ENCODE measurements around the gene TAF12.
"Not testable (repeated sequence)": the region's sequence is repeated elsewhere in the genome, so short reads cannot be mapped to it uniquely, and the experiment has no call there.

Gene TAF12

DNA sequence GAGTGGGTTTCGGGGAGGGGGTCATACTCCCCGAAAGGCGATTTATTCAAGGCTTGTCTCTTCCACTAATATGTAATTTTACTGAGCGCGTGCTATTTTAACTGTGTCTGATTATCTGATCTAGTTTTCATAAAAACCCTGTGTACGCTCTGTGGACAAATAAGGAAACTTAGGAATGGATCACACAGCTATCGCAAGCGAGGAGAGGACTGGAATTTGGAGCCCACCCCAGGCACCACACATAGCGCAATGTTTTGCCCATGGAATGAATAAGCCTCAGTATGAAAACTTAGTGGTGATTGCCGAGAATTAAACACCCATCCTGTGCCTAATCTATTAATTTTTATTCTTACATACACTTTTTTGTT, 60.6 kb downstream of the TAF12 start:
- no peak for DNase-seq (ENCODE audit: low read depth in 1 of 2, low spot score in 1 of 2)

DNA sequence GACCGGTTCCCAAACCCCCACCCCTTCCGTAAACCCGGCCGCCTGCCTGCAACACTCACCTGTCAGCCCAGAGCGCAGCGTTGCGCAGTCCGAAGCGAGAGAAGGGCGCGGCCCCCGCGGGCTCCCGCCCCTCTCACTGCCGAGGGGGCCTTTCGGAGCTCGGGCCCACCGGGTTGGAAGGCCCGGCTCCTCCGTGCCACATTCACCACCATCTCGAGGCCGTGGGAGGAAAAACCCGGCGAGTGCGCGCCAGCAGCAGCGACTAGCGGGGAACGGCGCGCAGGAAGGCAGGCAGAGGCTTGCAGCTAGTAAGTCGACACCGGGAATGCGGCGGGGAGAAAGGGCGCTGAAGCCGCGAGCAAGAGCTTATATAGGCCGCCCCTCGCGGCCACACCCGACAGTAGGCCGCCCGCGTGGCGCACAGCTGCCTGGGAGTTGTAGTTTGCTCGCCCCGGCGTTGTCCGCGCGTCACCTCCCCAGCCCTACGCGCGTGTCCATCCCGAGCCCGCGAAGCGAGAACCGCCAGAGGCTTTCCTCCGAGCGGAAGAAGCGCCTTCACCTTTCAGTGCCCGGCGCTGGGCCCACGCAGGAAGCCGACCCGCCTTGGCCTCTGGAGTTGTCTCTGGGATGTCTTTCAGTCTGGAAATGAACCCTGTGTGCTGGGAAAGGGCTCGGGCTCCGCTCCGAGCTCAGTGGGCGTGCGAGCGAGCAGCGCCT, 61.2 kb downstream of the TAF12 start:
- DNase-seq (ENCODE audit: low read depth in 1 of 2, low spot score in 1 of 2), result peak; percentile 87 to 91

DNA sequence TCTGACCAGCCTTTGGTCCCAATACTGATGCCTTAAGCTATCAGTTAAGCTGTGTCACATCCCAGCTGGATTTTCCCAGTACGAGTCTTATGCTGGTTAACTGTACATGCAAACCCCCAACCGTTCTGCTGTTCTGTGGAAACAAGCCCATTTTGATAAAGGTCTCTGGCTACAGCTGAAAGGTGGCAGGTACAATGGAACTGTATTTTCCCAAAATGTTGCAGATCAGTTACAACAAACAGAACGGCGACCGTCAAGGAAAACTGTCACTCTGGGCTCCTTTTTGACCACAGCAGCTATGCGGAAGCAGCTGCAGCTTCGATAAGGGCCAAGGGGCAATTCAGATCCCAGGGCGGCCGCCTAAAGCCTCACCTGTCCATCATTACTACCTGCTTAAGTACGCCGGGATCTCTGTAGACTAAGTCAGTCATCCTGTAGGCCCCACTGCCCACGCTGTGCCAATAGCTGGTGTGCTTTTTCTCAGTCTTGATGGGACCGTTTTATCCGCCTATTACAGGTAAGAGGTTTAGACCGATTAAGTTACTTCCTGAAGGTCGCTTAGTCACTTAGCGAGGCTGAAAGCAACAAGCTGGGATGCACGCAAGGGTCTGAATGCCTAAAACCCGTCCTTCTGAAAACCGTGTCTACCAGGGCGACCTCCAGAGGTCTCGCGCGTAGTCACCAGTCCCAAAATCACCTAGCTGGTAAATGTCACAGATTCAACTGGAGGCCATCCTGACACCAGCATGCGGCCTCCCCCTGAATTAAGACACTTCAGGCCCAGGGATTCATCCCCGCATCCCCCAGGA, 61.9 kb downstream of the TAF12 start:
- DNase-seq (ENCODE audit: low read depth in 1 of 2, low spot score in 1 of 2), result peak; percentile 25 to 41

DNA sequence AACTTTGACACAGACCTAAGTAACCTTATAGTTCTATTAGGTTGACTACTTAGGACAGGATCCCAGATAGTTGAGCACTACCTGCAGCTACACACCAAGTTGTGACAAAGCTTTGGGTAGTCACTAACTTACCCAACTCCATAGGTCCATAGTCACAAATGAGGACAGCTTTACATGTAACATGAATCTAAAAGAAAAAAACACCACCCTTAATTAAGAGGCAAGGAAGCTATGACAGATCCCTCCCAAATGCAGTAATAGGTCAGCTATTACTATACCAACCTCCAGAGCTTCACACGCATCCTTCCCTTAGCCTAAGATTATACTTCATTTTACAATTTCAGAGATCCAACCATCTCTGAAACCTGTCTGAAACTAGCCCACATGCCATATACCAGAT, 63.5 kb downstream of the TAF12 start:
- no peak for DNase-seq (ENCODE audit: low read depth in 1 of 2, low spot score in 1 of 2)

DNA sequence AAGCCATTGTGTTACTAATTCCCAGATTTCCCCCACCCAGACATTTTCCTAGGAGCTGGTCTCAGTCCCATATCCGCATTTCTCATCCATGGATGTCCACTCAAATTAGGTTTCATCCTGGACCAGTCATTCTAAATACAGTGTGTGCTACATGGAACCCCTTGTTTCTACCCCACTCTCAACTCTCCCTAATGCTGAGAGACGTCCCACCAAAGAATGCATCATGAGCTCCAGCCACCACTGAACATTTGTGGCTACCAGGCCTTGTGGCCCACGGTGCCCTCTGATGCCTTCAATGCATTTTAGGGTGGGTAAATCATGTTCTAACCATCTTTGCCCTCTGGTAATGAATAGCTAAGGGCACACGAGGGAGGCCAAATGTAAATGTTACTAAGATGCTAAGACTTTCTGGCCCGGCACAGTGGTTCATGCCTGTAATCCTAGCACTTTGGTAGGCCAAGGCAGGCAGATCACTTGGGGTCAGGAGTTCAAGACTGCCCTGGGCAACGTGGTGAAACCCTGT, 64.1 kb downstream of the TAF12 start:
- DNase-seq (ENCODE audit: low read depth in 1 of 2, low spot score in 1 of 2), result no peak

DNA sequence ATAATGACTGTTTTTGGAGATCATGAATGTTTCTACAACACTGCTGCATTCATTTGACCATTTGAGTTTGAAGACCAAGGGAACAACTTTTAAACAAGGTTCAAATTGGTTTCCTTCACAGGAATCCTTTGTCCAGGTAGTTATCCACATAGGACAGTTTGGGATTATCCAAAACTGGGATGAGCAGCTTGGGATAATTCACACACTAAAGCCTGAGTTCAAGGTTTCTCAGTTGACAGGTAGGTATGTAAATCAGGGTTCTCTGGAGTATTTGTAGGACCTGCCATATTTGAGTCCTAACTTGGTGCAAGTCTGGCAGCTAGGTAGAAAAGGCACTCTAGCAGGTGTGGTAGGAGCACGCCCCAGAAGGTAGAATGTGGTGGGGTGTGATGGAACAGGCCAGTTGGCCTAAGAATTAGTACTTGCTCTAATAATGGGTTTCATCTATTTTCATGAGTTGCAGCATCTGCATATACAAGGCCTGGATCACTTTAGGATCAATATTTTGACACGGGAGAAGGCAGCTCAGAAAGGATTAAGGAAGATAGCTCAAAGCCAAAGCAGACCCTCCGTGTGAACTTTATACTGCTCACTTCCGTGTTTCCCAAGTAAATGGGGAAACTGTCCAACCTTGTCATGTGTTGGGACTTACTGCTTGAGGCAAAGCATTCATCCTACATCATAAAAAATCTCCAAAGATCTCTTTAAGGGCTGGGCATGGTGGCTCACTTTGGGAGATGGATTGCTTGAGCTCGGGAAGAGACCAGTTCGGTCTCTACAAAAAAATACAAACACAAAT, 64.9 kb downstream of the TAF12 start:
- DNase-seq (ENCODE audit: low read depth in 1 of 2, low spot score in 1 of 2), result no peak

DNA sequence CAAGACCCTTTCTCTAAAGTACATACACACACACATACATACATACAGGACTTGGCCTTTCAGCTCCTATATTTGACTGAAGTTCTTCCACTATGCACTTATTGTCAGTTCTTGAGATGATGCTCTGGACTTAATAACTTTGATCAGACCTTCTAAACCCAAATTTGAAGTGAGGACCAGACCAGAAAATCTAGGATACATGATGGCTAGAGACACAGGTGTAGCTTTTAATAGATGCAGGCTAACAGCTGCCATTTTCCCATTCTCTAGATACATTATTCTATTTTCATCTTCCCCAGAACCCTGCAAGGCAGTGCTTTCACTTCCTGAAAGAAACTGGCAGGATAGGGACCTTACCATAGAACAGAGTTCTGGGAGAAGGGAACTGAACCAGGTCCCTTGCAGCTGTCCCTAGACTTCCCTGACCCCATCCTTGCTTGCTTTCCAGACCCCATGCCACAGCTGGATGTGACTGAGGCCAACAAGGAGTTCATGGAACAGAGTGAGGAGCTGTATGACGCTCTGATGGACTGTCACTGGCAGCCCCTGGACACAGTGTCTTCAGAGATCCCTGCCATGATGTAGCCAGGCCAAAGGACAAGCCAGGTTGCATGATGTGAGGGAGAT, 65.7 kb downstream of the TAF12 start:
- DNase-seq (ENCODE audit: low read depth in 1 of 2, low spot score in 1 of 2), result no peak

DNA sequence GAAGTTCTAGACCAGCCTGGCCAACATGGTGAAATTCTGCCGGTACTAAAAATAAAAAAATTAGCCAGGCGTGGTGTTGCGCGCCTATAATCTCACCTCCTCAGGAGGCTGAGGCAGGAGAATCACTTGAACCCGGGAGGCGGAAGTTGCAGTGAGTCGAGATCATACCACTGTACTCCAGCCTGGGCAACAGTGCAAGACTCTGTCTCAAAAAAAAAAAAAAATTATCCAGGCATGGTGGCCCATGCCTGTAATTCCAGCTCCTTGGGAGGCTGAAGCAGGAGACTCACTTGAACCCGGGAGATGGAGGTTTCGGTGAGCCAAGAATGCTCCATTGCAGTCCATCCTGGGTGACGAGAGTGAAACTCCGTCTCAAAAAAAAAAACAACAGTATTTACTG, 69.3 kb downstream of the TAF12 start:
- no peak for DNase-seq (ENCODE audit: low read depth in 1 of 2, low spot score in 1 of 2)

DNA sequence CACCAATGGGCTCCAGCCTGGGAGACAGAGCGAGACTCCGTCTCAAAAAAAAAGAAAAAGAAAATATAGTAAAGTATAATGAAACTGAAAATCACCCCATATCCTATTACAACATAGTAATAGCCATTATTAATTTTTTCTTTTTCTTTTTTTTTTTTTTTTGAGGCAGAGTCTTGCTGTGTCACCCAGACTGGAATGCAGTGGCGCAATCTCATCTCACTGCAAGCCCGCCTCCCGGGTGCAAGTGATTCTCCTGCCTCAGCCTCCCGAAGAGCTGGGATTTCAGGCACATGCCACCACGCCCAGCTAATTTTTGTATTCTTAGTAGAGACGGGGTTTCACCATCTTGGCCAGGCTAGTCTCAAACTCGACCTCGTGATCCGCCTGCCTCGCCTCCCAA, 70.0 kb downstream of the TAF12 start:
- DNase-seq (ENCODE audit: low read depth in 1 of 2, low spot score in 1 of 2), result not testable (repeated sequence)

DNA sequence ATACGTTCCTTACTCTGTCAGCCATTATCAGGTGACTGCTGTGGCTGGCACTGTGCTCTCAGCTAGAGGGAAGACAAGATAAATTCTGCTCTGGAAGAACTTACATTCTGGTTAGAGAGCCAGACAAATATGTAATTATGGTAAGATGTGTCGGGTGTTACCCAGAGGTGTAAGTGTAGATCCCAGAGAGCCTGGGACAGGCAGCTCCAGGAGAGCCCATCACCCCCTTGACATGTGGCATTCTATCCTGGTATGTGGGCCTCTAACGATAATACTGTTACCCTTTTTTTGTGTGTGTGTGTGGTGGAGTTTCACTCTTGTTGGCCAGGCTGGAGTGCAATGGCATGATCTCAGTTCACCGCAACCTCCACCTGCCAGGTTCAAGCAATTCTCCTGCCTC, 71.0 kb downstream of the TAF12 start:
- no peak for DNase-seq (ENCODE audit: low read depth in 1 of 2, low spot score in 1 of 2)

DNA sequence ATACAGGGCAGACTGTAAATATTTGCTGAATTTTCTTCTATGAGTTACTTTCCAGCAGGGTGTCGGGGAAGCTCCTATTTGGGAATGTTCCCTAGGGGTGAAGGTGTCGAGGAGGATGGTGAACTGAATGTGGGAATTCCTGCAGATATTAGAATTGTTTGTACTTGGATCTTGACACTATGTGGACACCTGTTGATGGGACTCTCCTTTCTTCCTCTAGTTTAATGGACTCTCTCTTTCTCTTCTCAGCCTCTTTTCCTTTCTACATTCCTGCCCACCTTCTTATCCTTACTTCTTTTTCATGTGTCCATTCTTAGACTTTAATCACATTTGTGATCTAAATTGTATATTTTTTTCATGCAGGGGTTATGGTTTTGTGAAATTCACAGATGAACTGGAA, 75.9 kb downstream of the TAF12 start:
- DNase-seq (ENCODE audit: low read depth in 1 of 2, low spot score in 1 of 2), result no peak

DNA sequence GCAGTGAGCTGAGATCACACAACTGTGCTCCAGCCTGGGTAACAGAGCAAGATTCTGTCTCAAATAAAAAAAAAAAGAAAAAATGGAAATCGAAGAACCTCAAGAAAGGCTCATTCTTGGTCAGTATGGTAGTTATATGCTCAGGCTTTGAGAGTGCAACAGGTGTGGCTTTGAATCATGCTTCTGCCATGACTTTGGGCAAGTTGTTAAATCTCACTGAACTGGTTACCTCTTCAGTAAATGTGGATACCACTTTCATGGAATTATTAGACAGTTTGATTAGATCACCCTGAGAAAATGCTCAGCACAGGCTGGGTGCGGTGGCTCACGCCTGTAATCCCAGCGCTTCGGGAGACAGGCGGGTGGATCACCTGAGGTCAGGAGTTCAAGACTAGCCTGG, 77.1 kb downstream of the TAF12 start:
- no peak for DNase-seq (ENCODE audit: low read depth in 1 of 2, low spot score in 1 of 2)

DNA sequence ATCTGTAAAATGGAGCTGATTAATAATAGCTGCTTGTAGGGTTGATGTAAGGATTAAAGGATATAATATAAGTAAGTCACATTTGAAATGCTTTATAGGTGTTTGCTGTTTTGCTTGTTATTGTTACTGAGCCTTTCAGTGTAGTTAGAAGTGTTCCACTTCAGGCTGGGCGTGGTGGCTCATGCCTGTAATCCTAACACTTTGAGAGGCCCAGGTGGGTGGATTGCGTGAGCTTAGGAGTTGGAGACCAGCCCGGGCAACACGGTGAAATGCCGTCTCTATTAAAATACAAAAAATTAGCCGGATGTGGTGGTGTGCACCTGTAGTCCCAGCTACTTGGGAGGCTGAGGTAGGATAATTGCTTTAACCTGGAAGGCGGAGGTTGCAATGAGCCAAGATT, 77.8 kb downstream of the TAF12 start:
- no peak for DNase-seq (ENCODE audit: low read depth in 1 of 2, low spot score in 1 of 2)

DNA sequence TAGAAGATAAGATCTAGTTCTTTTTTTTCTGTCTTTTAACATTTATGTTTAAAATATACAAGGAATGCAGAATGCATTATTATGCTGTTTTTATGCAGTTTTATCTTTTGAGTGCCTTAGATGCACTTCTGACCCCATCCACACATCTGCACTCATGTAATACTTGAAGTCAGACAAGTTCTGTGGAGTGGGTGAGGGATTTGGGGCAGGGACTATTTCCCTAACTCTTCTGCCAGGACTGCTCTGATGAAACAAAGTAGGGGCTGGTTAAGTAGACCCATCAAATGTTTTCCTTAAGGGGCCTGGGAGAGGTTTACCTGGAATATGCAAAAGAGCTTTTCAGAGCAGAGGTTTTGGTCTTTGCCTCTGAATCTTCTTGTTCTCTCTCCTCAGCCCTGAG, 78.6 kb downstream of the TAF12 start:
- DNase-seq (ENCODE audit: low read depth in 1 of 2, low spot score in 1 of 2), result no peak

DNA sequence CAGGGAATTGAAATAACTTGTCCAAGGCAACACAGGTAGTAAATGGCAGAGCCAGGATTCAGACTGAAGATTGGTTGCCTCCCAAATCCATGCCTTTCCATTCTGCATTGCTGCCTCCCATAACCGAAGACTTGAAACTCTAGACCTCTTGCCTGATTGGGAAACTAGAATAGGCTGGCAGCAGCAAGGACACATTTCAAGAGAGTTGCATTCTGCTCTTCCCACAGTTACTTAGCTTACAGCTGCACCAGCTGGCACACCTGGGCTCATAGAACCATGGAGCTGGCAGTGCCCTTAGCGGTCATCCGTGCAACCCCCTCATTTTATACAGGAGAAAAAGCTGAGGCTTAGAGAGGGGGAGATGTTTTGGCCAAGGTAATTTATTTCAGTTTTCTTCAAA, 82.0 kb downstream of the TAF12 start:
- DNase-seq (ENCODE audit: low read depth in 1 of 2, low spot score in 1 of 2), result no peak

Data from stimulated activated CD4-positive, alpha-beta T cell treated with anti-CD3 and anti-CD28 coated beads, Interleukin-15, amount 100 ng/mL, for 1 hour (primary cell).